ENCODE measurements around the gene HECTD1.

DNA sequence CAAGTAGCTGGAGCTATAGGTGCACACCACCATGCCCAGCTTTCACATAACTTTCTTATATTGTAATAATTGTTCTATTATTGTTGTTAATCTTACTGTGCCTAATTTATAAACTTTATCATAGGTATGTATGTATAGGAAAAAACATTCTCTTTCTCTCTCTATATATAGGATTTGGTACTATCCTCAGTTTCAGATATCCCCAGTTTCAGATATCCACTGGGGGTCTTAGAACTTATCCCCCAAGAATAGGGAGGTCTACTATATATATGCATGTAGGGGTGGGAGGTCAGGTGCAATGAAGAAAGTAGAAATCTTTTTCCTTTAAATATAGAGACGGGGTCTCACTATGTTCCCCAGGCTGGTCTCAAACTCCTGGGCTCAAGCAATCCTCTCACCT, 110.5 kb downstream of the HECTD1 start:
- TF ChIP-seq, protein P1, sequence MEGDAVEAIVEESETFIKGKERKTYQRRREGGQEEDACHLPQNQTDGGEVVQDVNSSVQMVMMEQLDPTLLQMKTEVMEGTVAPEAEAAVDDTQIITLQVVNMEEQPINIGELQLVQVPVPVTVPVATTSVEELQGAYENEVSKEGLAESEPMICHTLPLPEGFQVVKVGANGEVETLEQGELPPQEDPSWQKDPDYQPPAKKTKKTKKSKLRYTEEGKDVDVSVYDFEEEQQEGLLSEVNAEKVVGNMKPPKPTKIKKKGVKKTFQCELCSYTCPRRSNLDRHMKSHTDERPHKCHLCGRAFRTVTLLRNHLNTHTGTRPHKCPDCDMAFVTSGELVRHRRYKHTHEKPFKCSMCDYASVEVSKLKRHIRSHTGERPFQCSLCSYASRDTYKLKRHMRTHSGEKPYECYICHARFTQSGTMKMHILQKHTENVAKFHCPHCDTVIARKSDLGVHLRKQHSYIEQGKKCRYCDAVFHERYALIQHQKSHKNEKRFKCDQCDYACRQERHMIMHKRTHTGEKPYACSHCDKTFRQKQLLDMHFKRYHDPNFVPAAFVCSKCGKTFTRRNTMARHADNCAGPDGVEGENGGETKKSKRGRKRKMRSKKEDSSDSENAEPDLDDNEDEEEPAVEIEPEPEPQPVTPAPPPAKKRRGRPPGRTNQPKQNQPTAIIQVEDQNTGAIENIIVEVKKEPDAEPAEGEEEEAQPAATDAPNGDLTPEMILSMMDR (IDR thresholded peaks at IDR 0.05): no peak
- TF ChIP-seq POLR2A (IDR thresholded peaks at IDR 0.05): no peak

Data from thyroid gland (tissue), 4 donors.